GM19351 (cell line): ENCODE measurements around the gene ZEB1.
"Not testable (repeated sequence)": the region's sequence is repeated elsewhere in the genome, so short reads cannot be mapped to it uniquely, and the experiment has no call there.

ENCODE experiments used
- ATAC-seq: cut with Tn5 transposase; IDR thresholded peaks from one replicate; pipeline ENCODE4 v1.9.1; 2021; ENCODE audit warnings: mild to moderate bottlenecking, moderate library complexity; ENCODE audit not compliant: unreplicated experiment

The ZEB1 gene

GRCh38 chr10:31419394-31420063 lies 100.5 kb downstream of the ZEB1 start:
- ATAC-seq = no peak

- ATAC-seq = no peak
Measured at GRCh38 chr10:31421322-31421721, 102.3 kb downstream of the ZEB1 start.

- ATAC-seq = no peak
Measured at GRCh38 chr10:31422634-31423033, 103.6 kb downstream of the ZEB1 start.

- no peak for ATAC-seq
Measured at GRCh38 chr10:31424473-31424872, 105.5 kb downstream of the ZEB1 start.

- ATAC-seq = no peak
Measured at GRCh38 chr10:31426401-31426800, 107.4 kb downstream of the ZEB1 start.

- not testable (repeated sequence) for ATAC-seq
Measured at GRCh38 chr10:31427334-31427733, 108.3 kb downstream of the ZEB1 start.

- not testable (repeated sequence) for ATAC-seq
Measured at GRCh38 chr10:31428499-31428898, 109.5 kb downstream of the ZEB1 start.

- ATAC-seq = no peak
Measured at GRCh38 chr10:31431021-31431420, 112.0 kb downstream of the ZEB1 start.

GRCh38 chr10:31437959-31438358 lies 118.9 kb downstream of the ZEB1 start:
- ATAC-seq = no peak

- no peak for ATAC-seq
Measured at GRCh38 chr10:31451766-31452165, 132.8 kb downstream of the ZEB1 start.

- no peak for ATAC-seq
Measured at GRCh38 chr10:31456468-31456867, 137.5 kb downstream of the ZEB1 start.

GRCh38 chr10:31457858-31458257 lies 138.8 kb downstream of the ZEB1 start:
- no peak for ATAC-seq

GRCh38 chr10:31458974-31459373 lies 140.0 kb downstream of the ZEB1 start:
- ATAC-seq = no peak

GRCh38 chr10:31460242-31460641 lies 141.2 kb downstream of the ZEB1 start:
- no peak for ATAC-seq

GRCh38 chr10:31464552-31464951 lies 145.5 kb downstream of the ZEB1 start:
- no peak for ATAC-seq

- ATAC-seq = no peak
Measured at GRCh38 chr10:31466313-31466712, 147.3 kb downstream of the ZEB1 start.

- ATAC-seq = no peak
Measured at GRCh38 chr10:31467791-31468535, 148.9 kb downstream of the ZEB1 start.

GRCh38 chr10:31468536-31468859 lies 149.5 kb downstream of the ZEB1 start:
- ATAC-seq = no peak

- ATAC-seq = no peak
Measured at GRCh38 chr10:31475519-31475918, 156.5 kb downstream of the ZEB1 start.

- ATAC-seq = no peak
Measured at GRCh38 chr10:31476088-31476487, 157.1 kb downstream of the ZEB1 start.

- no peak for ATAC-seq
Measured at GRCh38 chr10:31477584-31477983, 158.6 kb downstream of the ZEB1 start.

GRCh38 chr10:31479752-31480151 lies 160.7 kb downstream of the ZEB1 start:
- ATAC-seq = no peak

- ATAC-seq = no peak
Measured at GRCh38 chr10:31483546-31483945, 164.5 kb downstream of the ZEB1 start.
